Osteoblast (primary cell): ENCODE measurements around the gene POU2F3. TPM values are rescaled to one million over a fixed set of nuclear protein-coding genes. Genes with fewer than 3 reads are reported as not detected.

Experiments used
- DNase-seq: peaks from one replicate; pipeline ENCODE4 v3.0.0; 2011; ENCODE audit warnings: low spot score, mixed read lengths; ENCODE audit not compliant: insufficient read length; ENCODE audit errors: missing footprints
- H2AFZ ChIP-seq: 2 replicates; pipeline ENCODE4 v1.6.0; 2011; ENCODE audit warnings: mild to moderate bottlenecking, low read length
- H3K27ac ChIP-seq: 2 replicates; pipeline ENCODE4 v1.5.1; 2011; ENCODE audit warnings: mild to moderate bottlenecking, low read depth, low read length, moderate library complexity
- H3K27me3 ChIP-seq: 2 replicates; pipeline ENCODE4 v1.6.0; 2012; ENCODE audit warnings: mild to moderate bottlenecking, control low read depth, inconsistent platforms, low read length, moderate library complexity; ENCODE audit not compliant: insufficient read depth
- H3K36me3 ChIP-seq: 2 replicates; pipeline ENCODE4 v1.5.1; 2011; ENCODE audit warnings: mild to moderate bottlenecking, low read length, control low read depth, moderate library complexity; ENCODE audit not compliant: insufficient read depth
- H3K4me1 ChIP-seq: 2 replicates; pipeline ENCODE4 v1.5.1; 2011; ENCODE audit warnings: mild to moderate bottlenecking, low read length, control low read depth, moderate library complexity; ENCODE audit not compliant: insufficient read depth
- H3K4me2 ChIP-seq: 2 replicates; pipeline ENCODE4 v1.6.0; 2011; ENCODE audit warnings: mild to moderate bottlenecking, low read length; ENCODE audit not compliant: insufficient read depth
- H3K4me3 ChIP-seq: fragments of 200-600 bp; sonication (generic); 3 replicates; pipeline ENCODE4 v1.5.1; 2012; ENCODE audit warnings: mild to moderate bottlenecking, low read length, inconsistent platforms; ENCODE audit not compliant: insufficient read depth
- H3K79me2 ChIP-seq: 2 replicates; pipeline ENCODE4 v1.6.0; 2012; ENCODE audit warnings: mild to moderate bottlenecking, low read length, control low read depth, inconsistent platforms; ENCODE audit not compliant: insufficient read depth
- H3K9me3 ChIP-seq: 2 replicates; pipeline ENCODE4 v1.5.1; 2011; ENCODE audit warnings: low read depth, low read length, control low read depth
- H4K20me1 ChIP-seq: 2 replicates; pipeline ENCODE4 v1.6.0; 2012; ENCODE audit warnings: mild to moderate bottlenecking, low read length, control low read depth; ENCODE audit not compliant: insufficient read depth
- CTCF ChIP-seq: IDR thresholded peaks from 2 replicates; pipeline ENCODE4 v1.5.1; 2011; ENCODE audit warnings: mild to moderate bottlenecking, low read depth, low read length, moderate library complexity; ENCODE audit errors: extremely low read depth
- total RNA-seq: library from RNA; depleted of rRNA; stranded (reverse); fragments of >200 nt; gene quantifications from 2 replicates; pipeline ENCODE4 v1.2.3, GENCODE V29; 2012

The POU2F3 gene
- total RNA-seq, 1 donor: under 0.01 TPM

- DNase-seq: no peak
- Histone ChIP-seq H3K4me1 (no peaks in the 10 kb centered on the region), H3K9me3 (no peaks in the 10 kb centered on the region), H3K4me2 (no peak overlapping the region), H3K79me2 (no peaks in the 10 kb centered on the region), H4K20me1 (no peaks in the 10 kb centered on the region), H2AFZ (no peak overlapping the region), H3K27me3 (peaks cover 13% of the 10 kb centered on the region), H3K36me3 (no peaks in the 10 kb centered on the region), H3K4me3 (no peak overlapping the region), H3K27ac (no peak overlapping the region)
- TF ChIP-seq CTCF: no peak
These were observed 41.3 kb downstream of the POU2F3 start for GRCh38 chr11:120281143-120281795.

DNA sequence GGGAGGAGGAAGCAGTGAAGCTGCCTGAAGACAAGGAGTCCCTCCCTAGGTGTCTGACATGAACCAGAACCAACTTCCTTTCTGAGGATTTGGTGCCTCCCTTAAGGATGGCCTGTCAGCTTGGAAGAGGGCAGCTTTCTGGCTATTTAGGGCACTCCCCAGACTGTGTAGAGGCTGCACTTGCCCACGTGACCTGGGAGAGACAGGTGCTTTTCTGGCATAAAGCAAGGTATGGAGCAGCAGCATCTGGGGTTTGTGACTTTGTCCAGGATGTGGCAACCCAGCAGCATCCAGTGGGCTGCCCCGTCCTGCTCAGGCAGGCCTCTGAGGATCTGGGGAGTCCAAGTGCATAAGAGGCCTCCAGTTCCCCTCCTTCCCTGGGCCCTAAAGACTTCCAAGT lies 43.2 kb downstream of the POU2F3 start:
- Histone ChIP-seq H3K4me1 (no peaks in the 10 kb centered on the region), H3K79me2 (no peaks in the 10 kb centered on the region), H3K27ac (no peak overlapping the region), H3K4me2 (no peak overlapping the region), H4K20me1 (no peaks in the 10 kb centered on the region), H2AFZ (no peak overlapping the region), H3K36me3 (no peaks in the 10 kb centered on the region), H3K9me3 (no peaks in the 10 kb centered on the region), H3K27me3 (peaks cover 22% of the 10 kb centered on the region), H3K4me3 (no peak overlapping the region)
- no peak for TF ChIP-seq CTCF
- no peak for DNase-seq

DNA sequence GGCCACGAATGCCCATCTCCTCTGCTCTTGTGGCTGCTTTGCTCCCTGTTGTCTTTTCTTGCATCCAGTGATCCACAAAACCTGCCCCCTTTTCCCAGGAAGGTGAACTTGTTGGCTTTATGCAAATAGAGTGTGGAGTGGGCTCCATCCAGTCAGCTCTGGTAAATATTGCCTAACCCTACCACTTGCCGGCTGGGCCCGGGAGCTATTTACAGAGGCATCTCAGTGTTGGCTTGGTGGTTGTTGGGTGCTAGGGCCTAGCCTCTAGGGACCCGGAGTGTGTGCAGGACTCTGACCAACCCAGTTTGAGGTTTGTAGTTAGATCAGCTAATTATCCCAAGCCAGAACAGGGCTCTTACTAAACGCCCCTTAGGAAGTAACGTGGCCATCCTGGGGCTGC lies 44.3 kb downstream of the POU2F3 start:
- H3K79me2 ChIP-seq: no peaks in the 10 kb centered on the region
- H2AFZ ChIP-seq: no peak overlapping the region
- peaks cover 22% of the 10 kb centered on the region for H3K27me3 ChIP-seq
- no peak for DNase-seq
- no peaks in the 10 kb centered on the region for H4K20me1 ChIP-seq
- no peak overlapping the region for H3K27ac ChIP-seq
- no peaks in the 10 kb centered on the region for H3K36me3 ChIP-seq
- H3K4me1 ChIP-seq: no peaks in the 10 kb centered on the region
- no peak for TF ChIP-seq CTCF
- H3K4me3 ChIP-seq: no peak overlapping the region
- H3K9me3 ChIP-seq: no peaks in the 10 kb centered on the region
- H3K4me2 ChIP-seq: no peak overlapping the region

GRCh38 chr11:120285256-120285655 lies 45.3 kb downstream of the POU2F3 start:
- Histone ChIP-seq H3K79me2 (no peaks in the 10 kb centered on the region), H3K4me1 (no peaks in the 10 kb centered on the region), H3K27me3 (peaks cover 21% of the 10 kb centered on the region), H3K9me3 (no peaks in the 10 kb centered on the region), H3K36me3 (no peaks in the 10 kb centered on the region), H4K20me1 (no peaks in the 10 kb centered on the region), H2AFZ (no peak overlapping the region), H3K4me2 (no peak overlapping the region), H3K4me3 (no peak overlapping the region), H3K27ac (no peak overlapping the region)
- no peak for DNase-seq
- no peak for TF ChIP-seq CTCF
